Measurements from ENCODE around the gene DNAJB8. TPM values are rescaled to one million over a fixed set of nuclear protein-coding genes. Genes with fewer than 3 reads are reported as not detected.

Gene DNAJB8
- total and polyA plus RNA-seq, 7 donors = not detected

DNA sequence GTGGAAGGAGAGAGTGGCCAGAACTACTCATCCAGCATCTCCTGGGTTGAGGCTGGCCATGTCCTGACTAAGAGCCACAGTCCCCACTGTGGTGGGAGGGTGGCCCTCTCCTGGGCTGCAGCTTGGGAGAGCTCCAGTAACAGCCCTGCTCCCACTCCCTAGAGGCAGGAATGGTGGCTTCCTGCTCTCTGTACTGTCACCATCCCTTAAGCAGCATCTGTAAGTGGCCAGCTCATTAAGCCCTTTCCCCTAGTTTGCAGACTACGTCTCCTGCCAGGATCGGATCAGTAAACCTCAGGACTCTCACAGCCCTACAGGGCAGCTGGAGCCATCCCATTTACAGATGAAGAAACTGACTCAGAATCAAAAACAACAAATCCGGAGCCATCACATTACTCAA lies 30.5 kb downstream of the DNAJB8 start:
- H3K36me3 ChIP-seq = no peaks in the 10 kb centered on the region
- H3K4me1 ChIP-seq = peaks cover 0 to 14% (median 12%) of the 10 kb centered on the region in 4 donors
- H3K27me3 ChIP-seq = peaks cover 13 to 50% (median 35%) of the 10 kb centered on the region in 3 donors
- WGBS, 2 donors = 86 to 91% methylated on average over 3 of the region's 3 CpGs
- DNase-seq = no peak
- H3K27ac ChIP-seq = no peak overlapping the region
- H3K4me3 ChIP-seq = no peak overlapping the region
- no peaks in the 10 kb centered on the region for H3K9me3 ChIP-seq
- TF ChIP-seq POLR2A (IDR thresholded peaks at IDR 0.05) = no peak
- TF ChIP-seq, protein P1, sequence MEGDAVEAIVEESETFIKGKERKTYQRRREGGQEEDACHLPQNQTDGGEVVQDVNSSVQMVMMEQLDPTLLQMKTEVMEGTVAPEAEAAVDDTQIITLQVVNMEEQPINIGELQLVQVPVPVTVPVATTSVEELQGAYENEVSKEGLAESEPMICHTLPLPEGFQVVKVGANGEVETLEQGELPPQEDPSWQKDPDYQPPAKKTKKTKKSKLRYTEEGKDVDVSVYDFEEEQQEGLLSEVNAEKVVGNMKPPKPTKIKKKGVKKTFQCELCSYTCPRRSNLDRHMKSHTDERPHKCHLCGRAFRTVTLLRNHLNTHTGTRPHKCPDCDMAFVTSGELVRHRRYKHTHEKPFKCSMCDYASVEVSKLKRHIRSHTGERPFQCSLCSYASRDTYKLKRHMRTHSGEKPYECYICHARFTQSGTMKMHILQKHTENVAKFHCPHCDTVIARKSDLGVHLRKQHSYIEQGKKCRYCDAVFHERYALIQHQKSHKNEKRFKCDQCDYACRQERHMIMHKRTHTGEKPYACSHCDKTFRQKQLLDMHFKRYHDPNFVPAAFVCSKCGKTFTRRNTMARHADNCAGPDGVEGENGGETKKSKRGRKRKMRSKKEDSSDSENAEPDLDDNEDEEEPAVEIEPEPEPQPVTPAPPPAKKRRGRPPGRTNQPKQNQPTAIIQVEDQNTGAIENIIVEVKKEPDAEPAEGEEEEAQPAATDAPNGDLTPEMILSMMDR (IDR thresholded peaks at IDR 0.05) = no peak
- no peak for TF ChIP-seq POLR2AphosphoS5 (IDR thresholded peaks at IDR 0.05)
- no peak for TF ChIP-seq EP300 (IDR thresholded peaks at IDR 0.05)
- intact Hi-C loops (cut with DNase I) = no loop called here

DNA sequence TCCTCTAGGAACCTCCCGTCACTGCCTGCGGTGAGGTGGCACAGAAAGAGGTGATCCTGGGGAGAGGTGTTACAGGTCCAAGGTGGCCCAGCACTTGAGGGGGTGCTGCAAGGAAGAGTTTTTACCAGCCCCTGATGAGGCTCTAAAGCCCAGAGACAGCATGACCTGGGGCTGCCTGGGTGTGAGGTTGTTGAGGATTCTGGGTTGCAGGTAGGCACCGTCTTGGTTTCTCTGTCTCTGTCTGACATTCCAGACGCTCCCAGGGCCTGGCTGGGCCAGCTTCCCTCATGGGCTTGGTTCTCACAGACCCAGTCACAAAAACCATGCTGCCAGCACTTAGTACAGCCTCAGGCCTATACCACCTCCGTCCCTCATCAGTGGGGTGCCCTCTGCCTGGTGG lies 31.1 kb downstream of the DNAJB8 start:
- no peak for DNase-seq
- H3K36me3 ChIP-seq = no peaks in the 10 kb centered on the region
- H3K4me1 ChIP-seq = peaks cover 0 to 14% (median 12%) of the 10 kb centered on the region in 4 donors
- peaks cover 13 to 55% (median 42%) of the 10 kb centered on the region in 3 donors for H3K27me3 ChIP-seq
- no peaks in the 10 kb centered on the region for H3K9me3 ChIP-seq
- no peak overlapping the region for H3K4me3 ChIP-seq
- WGBS, 2 donors = 85 to 87% methylated on average over 5 of the region's 5 CpGs
- TF ChIP-seq, protein P1 (IDR thresholded peaks at IDR 0.05) = no peak
- TF ChIP-seq EP300 (IDR thresholded peaks at IDR 0.05) (no peak), POLR2A (IDR thresholded peaks at IDR 0.05) (no peak), POLR2AphosphoS5 (IDR thresholded peaks at IDR 0.05) (no peak)
- intact Hi-C loops (cut with DNase I) = no loop called here
- H3K27ac ChIP-seq = no peak overlapping the region

DNA sequence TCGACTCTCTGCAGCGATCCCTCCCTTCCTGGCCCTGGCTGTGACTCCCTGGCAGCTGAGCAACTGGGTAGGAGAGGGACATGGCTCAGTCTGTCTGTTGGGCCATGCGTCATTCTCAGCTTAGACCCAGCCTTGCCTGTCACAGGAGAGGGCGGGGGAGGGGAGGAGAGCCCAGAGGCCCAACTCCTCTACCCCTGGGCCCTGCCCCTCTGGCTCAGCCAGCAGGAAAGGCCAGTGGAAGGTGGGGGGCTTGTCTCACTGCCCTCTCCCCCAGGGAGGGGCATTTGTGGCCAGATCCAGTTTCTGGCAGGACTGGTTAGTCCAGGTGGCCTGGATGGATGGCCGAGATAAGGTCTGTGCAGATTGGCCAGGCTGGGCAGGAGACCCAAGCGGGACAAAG lies 31.6 kb downstream of the DNAJB8 start:
- H3K9me3 ChIP-seq = no peaks in the 10 kb centered on the region
- peaks cover 13 to 58% (median 43%) of the 10 kb centered on the region in 3 donors for H3K27me3 ChIP-seq
- intact Hi-C loops (cut with DNase I) = no loop called here
- H3K36me3 ChIP-seq = no peaks in the 10 kb centered on the region
- DNase-seq = no peak
- peaks cover 0 to 14% (median 12%) of the 10 kb centered on the region in 4 donors for H3K4me1 ChIP-seq
- no peak overlapping the region for H3K4me3 ChIP-seq
- 71 to 90% methylated on average over 6 of the region's 6 CpGs for WGBS, 2 donors
- TF ChIP-seq POLR2A (IDR thresholded peaks at IDR 0.05) = no peak
- TF ChIP-seq EP300 (IDR thresholded peaks at IDR 0.05) = no peak
- no peak for TF ChIP-seq POLR2AphosphoS5 (IDR thresholded peaks at IDR 0.05)
- TF ChIP-seq, protein P1 (IDR thresholded peaks at IDR 0.05) = no peak
- no peak overlapping the region for H3K27ac ChIP-seq

DNA sequence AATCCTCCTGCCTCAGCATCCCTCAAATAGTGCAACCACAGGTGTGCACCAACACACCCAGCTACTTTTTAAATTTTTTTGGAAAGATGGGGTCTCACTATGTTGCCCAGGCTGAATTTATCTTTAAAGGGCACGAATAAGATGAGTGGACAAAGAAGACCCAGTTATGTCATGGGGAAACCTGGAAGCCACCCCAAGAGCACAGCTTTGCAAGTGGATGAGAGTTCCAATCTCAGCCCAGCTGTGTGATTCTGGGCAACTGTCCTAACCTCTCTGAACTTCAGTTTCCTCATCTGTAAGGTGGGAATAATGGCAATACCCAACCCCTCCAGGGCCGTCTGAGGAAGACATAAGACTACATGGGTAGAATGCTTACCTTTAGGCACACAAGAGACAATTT lies 32.2 kb downstream of the DNAJB8 start:
- intact Hi-C loops (cut with DNase I) = no loop called here
- DNase-seq = no peak
- Histone ChIP-seq H3K4me1 (peaks cover 0 to 14% (median 12%) of the 10 kb centered on the region in 4 donors), H3K27me3 (peaks cover 13 to 60% (median 46%) of the 10 kb centered on the region in 3 donors), H3K27ac (no peak overlapping the region), H3K4me3 (no peak overlapping the region), H3K36me3 (no peaks in the 10 kb centered on the region), H3K9me3 (no peaks in the 10 kb centered on the region)
- WGBS, 2 donors = 88 to 90% methylated on average over 2 of the region's 2 CpGs
- TF ChIP-seq POLR2AphosphoS5 (IDR thresholded peaks at IDR 0.05) (no peak), POLR2A (IDR thresholded peaks at IDR 0.05) (no peak), EP300 (IDR thresholded peaks at IDR 0.05) (no peak)
- TF ChIP-seq, protein P1 (IDR thresholded peaks at IDR 0.05) = no peak

DNA sequence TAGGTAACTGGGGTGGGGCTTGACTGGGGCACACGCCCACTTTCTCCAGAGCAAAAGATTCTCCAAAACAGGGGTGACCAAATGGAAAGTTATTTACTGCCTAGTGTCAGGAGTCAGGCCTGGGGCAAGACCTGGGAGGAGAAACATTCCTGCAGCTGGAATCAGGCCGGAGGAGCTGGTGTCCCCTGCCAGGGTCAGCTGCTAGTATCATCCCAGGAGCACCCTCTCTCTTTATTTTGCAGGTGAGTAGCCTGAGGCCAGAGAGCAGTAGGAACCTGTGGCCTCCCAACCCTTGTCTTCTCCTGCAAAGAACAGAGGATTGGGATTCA lies 32.9 kb downstream of the DNAJB8 start:
- no peaks in the 10 kb centered on the region for H3K36me3 ChIP-seq
- peaks cover 13 to 62% (median 53%) of the 10 kb centered on the region in 3 donors for H3K27me3 ChIP-seq
- H3K4me3 ChIP-seq = no peak overlapping the region
- TF ChIP-seq POLR2AphosphoS5 (IDR thresholded peaks at IDR 0.05) = no peak
- no peak for TF ChIP-seq EP300 (IDR thresholded peaks at IDR 0.05)
- no peak for TF ChIP-seq POLR2A (IDR thresholded peaks at IDR 0.05)
- TF ChIP-seq, protein P1 (IDR thresholded peaks at IDR 0.05) = no peak
- no peaks in the 10 kb centered on the region for H3K9me3 ChIP-seq
- no peak overlapping the region for H3K27ac ChIP-seq
- peaks cover 0 to 14% (median 12%) of the 10 kb centered on the region in 4 donors for H3K4me1 ChIP-seq
- WGBS, 2 donors = 41 to 69% methylated on average over 2 of the region's 2 CpGs
- DNase-seq = no peak
- intact Hi-C loops (cut with DNase I) = no loop called here
